ENCODE results near the gene METTL17. TPM values are rescaled to one million over a fixed set of nuclear protein-coding genes. Genes with fewer than 3 reads are reported as not detected.
"Not testable (repeated sequence)": the region's sequence is repeated elsewhere in the genome, so short reads cannot be mapped to it uniquely, and the experiment has no call there.

Gene METTL17
- total RNA-seq, 1 experiment from 2014 or later: 49.6 TPM

DNA sequence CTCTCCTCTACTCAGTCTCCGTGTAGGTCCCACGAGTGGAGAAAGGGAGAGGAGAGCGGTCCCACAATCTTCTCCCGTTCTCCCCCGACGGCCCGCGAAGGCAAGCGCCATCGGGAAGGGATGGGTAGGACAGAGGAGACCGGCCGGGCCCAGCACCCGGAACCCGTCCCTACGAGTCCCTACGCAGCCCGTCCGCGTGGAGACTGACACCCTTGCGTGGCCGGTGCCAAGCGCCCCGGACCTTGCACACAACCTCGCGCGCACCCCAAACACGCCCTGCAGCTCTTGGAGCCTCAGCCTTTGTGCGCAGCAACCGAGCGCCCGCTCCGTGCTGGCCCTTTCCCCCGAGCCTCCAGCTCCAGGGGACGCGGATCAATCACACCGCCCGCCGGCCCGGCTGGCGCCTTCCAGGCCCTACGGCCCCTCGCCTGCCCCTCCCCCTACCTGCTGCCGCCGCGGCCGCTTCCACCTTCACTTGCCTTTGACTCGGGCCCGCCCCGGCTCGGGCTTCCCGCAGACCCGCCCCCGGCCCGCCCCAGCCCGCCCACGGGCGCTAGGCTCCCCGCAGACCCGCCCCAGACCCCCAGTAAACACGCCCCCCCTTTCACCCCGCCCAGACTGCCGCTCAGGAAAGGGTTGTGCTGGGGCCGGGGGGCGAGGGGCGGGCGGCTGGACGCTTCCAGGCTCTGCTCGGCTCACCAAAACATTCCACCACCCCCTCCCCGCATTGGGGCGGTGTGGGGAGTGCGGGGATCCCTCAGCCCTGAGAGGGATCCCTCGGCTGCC is 35.0 kb downstream of the METTL17 start, which contains the start of gene NDRG2:
NDRG2 (minus strand) TSS at position 477 of the 786 bp plus-strand sequence. CDS start 1,746 bp downstream, outside the sequence.
- DNase-seq (ENCODE audit: low spot score): peak; percentile 35

DNA sequence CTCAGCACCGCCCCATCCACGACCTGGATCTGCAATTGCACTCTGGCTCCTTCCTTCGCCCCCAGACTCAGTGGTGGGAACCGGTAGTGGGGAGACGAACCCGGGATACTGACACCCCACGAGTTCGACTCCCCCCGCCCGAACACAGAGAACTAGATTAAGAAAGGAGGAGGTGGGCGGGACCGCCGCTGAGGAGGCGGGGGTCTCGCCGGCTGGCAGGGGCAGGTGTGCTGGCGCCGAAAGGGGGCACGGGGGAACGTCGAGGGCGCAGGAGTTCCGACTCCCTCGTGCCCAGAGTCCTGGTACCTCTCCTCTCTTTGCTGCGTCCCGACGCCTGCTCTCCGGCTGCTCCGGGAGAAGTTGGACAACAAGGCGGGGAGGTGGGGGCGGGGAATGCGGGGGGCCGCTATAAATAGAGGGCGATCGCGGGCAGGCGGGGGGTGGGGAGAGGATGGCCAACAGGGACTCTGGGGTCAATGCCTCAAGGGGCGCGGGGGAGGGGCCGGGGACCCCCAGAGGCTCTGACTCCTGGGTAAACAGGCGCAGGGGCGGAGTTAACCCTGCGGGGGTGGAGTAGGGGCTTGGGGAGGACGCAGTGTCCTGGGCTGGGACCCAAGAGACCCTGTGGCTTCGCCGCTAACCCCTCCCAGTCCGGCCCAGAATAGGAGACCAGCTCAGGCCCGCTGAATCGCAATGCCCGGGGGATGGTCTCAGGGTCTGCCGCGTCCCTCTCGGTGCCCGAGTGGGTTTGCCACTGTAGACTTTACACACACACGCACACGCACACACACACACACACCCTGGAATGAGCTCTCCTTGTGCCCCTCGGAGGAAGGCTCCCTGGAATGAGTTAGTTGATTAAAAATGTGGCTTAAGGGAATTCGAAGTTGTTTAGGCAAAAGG is 35.8 kb downstream of the METTL17 start:
- no peak for DNase-seq (ENCODE audit: low spot score)

DNA sequence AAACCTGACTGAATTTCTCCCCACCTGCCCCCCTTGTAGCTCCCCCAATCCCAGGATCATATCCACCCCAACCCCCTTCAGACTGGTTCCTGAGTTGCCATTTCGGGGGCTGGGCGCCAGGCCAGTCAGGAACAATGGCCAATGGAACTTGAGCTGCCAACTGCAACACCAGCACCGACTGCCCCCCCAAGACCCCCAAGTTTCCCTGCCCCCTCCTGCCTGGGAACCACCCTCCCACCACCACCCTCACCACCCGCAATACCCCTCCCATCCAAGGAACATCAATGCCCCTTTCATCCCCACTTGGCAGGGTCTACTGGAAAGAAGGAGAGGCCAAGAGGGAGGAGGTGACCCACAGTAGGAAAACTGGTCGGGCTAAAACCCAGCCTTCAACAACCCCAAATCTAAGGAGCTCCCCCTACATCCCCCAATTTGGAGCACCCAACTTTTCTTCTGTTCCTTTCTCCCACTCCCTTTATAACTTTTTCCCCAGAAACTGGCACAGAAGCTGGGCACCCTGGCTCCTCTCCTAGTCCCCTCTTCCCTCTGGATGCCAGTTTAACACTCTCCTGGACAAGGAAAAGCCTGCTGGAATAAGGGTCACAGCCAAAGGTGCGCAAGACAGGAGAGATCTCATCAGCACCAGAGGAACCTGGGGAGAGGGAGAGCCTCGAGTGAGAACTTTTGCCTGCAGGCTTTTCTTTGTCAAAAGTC is 36.7 kb downstream of the METTL17 start:
- no peak for DNase-seq (ENCODE audit: low spot score)

DNA sequence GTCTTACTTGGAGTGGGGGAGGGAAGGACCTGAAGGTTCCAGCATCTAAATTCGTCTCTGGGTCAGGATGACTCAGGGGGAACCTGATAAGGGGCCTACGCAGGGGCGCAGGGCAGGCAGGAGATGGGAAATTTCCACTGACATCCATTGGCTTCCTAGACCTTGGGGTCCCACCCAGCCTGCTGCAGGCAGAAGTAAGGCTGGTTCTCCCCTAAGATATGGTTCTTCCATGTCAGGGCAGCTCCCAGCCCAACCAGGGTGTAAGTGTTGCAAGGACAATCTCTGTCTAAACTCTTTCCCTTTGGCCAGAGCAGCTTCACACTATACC is 37.2 kb downstream of the METTL17 start:
- DNase-seq (ENCODE audit: low spot score): no peak

DNA sequence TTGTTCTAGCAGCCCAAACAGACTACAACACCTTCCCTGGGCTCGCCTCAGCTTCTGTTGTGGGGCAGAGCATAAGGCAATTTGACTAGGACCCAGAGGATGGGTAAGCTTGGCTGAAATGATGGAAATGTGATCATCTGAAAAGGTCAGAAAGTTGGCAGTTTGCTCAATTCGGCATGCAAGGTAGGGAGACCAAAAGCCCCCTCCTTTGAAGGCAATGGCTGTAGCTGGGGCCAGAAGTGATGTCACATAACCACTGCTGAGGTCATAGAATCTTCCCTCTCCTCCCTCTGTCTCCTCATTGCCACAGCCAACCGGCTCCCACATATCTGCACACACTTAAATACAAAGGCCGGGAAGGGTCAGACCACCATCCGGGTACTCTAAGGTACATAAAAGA is 40.1 kb downstream of the METTL17 start, which contains the start of gene TPPP2:
TPPP2 (plus strand) TSS at position 301 of the 400 bp plus-strand sequence. CDS start 365 bp downstream, outside the sequence.
- no peak for DNase-seq (ENCODE audit: low spot score)

DNA sequence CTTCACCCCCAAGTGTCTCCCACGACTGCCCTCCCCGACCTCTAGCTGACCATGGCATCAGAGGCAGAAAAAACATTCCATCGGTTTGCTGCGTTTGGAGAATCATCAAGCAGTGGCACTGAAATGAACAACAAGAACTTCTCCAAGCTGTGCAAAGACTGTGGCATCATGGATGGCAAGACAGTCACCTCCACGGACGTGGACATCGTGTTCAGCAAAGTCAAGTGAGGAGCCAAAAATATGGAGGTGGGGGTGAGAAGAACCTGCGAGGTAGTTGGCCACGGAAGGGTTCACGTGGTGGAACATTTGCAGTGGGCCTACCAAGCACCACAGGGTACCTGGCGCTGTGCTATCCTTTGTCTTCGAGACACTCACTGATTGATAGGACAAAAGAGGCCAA is 40.8 kb downstream of the METTL17 start:
- DNase-seq (ENCODE audit: low spot score): no peak

DNA sequence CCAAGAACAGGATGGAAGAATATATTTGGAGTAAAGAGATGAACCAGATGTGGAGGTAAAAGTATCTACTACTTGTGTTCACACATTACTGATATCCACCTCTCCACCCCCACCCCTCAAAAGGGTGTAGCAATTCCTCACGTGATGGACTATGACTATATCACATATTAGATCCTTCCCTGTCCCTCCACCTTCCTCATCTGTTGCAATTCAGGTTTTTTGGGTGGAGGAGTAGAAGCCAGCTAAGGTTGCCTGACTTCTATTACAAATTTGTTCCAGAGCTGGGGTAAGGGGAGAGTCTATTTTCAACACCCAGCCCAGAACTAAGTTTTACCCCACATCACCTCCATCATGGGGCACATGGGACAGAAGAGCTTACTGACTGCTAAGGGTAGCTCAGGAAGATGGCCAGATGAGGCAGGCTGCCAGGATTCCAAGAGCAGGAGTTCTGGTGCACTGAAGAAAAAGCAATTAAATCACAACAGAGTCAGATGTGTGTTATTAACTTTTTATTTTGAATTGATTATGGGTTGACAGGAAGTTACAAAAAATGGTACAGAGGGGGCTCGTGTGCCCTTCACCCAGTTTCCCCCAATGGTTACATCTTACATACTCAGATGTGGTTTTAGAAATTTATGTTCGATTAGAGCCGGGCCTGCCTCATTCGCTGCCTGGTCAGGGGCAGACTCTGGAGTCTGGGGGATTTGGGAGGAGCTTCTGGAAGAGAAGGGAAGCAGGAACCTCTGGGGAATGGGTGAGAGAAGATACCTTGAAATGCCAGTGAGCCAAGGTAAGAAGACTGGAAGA is 42.7 kb downstream of the METTL17 start:
- DNase-seq (ENCODE audit: low spot score): no peak

DNA sequence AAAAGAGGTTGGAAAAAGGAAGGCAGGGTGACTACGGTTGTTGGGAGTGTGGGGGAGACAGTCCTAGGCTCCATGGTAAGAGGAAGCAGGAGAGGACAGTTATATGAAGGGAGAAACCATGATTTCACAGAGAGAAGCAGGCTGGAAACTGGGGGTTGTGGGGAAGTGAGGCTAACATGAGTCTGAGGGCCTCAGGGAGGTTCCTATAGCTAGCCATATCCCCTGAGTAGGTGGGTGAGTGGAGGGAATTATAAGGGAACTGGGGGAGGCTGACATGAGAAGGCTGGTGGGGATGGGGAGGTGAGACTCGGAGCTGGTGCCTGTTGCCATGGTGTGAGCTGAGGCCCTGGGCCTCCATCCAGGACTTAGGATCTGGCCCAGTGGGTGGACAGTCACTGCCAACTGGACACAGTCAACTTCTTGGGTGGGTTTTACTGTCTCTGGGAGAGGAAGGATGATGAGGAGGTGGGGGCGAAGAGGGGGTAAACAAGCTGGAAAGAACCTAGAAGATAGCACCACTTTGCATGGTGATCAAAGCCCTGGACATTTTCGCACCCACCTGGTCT is 43.4 kb downstream of the METTL17 start:
- no peak for DNase-seq (ENCODE audit: low spot score)

DNA sequence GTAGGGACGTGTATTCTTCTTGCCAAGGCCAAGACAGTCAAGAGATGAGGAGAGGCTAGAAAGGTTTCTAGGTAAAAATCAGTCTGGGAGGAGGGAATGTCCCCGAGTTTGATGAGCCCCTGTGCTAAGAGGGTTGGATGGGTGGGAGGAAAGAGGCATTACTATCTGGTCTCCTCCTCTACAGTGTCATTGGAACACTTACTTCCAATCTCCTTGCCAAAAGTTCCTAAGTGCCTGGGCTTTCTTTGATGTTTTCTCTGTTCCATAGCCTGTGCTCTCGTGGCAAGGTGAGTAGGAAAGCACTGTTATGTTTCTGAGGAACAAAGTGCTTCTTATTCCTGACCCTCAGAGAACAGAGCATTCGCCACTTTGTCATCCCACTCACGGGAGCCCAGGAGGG is 44.9 kb downstream of the METTL17 start, which contains the start of gene RNASE13:
RNASE13 (minus strand) TSS at position 101 of the 400 bp plus-strand sequence. CDS start 519 bp downstream, outside the sequence.
- DNase-seq (ENCODE audit: low spot score): no peak

DNA sequence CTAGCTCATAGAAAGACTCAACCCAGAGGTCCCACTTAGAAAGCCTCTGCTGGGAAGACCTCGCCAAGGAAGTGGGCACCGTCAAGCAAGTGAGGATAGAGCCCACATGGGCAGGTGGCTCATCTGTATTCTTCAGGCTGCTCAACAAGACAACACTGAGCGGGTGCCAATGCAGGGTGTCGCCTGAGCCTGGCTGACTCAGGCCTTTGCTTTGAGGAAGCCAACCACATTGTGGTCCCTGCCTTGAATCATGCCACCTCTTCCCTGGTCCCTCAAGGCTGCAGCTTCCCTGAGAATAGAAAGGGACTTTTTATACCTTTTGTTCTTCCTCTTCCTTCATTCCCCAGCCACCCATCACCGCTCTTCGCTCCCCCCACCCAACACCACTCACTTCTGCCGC is 47.0 kb downstream of the METTL17 start:
- no peak for DNase-seq (ENCODE audit: low spot score)

DNA sequence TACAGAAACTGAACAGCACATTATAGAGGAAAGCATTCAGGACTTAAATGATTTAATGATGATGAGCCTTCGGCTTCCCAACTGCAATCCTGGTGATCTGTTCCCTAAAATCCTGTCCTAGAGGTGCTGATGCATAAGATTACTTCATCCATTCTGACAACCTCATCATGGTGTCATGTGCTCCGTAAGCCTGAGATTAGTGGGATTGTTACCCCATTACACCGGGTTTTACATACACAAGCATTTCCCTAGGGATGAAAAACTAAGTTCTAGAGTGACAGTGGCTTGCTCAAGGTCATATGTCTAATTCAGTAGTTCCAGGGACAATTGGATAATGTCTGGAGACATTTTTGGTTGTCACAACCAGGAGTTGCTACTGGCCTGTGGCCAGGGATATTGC is 47.4 kb downstream of the METTL17 start:
- DNase-seq (ENCODE audit: low spot score): no peak

DNA sequence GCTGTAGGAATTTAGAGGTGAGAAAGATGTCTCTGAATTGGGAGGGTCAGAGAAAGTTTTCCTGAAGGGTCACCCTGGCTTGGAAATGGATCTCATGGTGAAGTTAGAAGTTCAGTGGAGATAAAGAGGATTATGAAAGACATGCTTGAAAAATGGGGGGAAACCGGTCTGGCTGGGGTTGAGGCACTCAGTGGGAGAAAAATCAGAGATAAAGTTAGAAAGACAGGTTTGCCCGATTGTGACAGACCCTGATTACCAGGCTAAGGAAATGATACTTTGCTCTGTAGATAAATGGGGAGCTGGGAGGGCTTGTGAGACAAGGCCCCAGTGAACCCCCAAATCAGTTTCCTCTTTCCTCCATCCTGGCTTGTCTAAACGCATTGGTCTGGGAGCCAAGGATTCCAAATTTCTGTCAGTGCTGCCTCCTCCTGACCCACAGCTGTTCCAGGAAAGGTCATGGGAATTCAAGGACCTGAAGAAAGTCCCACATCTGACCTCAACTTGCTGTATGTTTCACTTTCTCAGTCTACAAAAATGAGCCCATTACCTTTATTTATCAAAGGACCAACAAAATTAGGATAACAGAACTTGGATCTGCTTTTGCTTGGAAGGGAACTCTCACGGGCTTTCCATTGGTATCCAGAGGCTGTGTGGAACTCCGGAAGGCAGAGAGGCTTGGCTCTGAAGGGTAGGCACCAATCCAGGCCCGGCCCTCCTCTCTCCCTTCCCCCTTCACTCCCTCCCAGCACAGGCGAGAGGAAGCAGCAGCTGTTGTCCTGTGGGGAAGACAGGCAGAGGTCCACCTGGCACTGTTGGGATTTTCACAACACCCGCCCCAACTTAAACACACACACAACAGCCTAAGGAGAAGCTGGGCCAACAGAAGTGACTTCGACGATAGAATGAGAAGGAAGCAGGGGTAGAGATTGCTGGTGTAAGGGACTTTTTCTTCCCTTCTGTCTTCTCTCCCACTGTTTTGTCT is 49.0 kb downstream of the METTL17 start:
- no peak for DNase-seq (ENCODE audit: low spot score)

DNA sequence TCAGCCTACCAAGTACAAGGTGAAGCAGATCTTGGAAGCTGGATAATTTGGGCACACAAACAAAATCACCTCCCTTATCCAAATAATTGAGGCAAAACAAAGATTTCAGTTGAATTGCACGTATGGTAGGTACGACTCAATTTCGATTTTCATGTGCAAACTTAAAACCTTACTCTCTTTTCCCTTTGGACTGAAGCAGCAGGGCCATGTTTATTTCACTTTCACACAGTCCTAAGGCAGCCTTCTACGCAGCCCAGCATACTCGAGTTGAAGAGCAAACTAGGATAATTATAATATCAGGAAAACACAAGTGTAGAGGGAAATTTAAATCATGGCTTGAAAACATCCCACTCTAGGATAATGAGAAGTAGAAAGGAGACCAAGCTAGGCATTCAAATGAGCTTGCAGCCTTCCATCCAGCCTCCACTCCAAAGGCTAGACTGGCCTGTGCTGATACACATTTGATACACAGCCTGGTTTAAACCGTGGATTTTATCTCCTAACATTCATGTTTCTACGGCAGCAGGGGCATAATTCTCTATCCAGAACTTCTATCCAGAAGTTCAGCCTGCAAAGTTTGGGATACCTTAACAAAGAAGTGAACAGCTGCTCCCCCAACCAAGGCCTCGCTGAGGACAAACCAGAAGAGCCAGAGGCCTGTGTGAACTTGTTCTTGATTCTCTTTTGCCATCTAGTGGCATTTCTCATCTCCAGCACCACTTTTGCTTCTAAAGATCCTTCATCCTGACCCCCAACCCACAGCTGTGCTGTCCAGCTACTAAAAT is 50.0 kb downstream of the METTL17 start:
- DNase-seq (ENCODE audit: low spot score): peak; percentile 58

DNA sequence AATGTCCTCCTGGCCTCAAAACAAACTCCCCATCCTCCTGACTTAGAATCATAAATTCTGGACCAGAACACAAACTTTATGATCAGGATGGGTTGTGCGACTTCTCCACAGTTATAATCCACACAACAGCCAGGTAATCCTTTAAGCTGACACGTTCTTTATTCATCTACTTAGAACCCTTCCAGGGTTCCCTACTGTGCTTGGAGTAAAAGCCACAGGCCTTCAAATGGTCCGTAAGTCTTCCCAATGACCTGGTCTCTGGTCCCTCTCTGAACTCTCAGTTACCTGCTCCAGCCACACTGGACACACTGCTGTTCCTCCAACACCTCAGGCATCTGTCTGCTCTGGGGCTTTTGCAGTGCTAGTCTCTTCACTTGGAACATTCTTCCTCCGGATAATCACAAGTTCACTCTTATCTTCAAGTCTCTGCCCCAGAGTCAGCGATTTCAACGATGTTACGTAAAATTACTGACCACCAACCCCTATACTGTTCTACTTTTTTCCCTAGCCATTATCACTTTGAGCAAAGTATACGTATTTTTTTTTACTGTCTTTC is 50.7 kb downstream of the METTL17 start:
- no peak for DNase-seq (ENCODE audit: low spot score)

DNA sequence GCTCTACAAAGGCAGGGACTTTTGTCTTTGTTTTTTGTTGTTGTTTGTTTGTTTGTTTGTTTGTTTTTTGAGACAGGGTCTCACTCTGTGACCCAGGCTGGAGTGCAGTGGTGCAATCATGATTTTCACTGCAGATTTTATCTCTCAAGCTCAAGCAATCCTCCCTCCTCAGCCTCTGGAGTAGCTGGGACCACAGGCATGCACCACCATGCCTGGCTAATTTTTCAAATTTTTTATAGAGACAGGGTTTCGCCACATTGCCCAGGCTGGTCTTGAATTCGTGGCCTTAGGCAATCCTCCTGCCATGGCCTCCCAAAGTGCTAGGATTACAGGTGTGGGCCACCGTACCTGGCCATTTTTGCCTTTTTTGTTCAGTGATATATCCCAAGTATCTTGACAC is 51.2 kb downstream of the METTL17 start:
- DNase-seq (ENCODE audit: low spot score): not testable (repeated sequence)

DNA sequence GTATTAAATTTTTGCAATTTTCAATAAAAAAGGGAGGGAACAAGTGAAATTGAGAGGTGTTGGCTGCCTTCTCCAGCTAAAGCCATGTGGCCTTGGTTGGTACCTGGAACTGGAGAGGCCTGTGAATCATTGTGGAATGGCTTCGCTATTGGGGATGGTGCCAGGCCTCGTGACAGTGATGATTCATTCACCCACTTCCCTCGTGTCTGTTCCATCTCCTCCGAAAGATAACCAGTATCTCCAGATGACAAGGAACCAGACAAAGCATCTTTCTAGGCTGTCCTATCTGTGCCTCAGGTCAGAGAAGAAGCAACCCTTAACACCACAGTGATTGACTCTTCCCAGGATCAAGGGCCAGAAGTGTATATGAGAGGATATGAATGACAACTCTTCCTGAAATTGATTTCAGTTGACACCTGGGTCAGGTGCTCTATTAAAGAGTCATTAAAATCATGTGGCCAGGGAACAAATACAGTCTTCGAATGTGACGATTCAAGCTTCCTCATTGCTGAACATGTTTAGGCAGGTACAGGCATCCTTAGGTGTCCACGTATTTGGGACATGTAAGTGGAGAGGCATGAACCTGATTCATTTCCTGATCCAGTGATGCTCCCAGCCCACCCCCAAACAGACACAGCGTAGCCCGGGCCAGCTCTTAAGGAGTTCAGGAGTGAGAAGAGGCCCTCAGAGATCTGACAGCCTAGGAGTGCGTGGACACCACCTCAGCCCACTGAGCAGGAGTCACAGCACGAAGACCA is 52.1 kb downstream of the METTL17 start, which contains the start of gene RNASE7:
RNASE7 (plus strand) TSS at position 687 of the 758 bp plus-strand sequence. CDS start 631 bp downstream, outside the sequence.
- no peak for DNase-seq (ENCODE audit: low spot score)

DNA sequence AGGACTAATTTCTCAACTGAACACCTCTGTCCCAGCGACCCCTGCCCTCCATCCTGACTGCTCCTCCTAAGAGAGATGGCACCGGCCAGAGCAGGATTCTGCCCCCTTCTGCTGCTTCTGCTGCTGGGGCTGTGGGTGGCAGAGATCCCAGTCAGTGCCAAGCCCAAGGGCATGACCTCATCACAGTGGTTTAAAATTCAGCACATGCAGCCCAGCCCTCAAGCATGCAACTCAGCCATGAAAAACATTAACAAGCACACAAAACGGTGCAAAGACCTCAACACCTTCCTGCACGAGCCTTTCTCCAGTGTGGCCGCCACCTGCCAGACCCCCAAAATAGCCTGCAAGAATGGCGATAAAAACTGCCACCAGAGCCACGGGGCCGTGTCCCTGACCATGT is 53.1 kb downstream of the METTL17 start:
- DNase-seq (ENCODE audit: low spot score): no peak
